Gastroesophageal sphincter (tissue), 4 donors: Measurements from ENCODE around the gene VWA3B. TPM values are rescaled to one million over a fixed set of nuclear protein-coding genes. Genes with fewer than 3 reads are reported as not detected.

ENCODE experiments used
- ATAC-seq: fragments of 150-250 bp; one replicate; pipeline ENCODE4 v1.9.1; 2016; ENCODE audit warnings: mild to moderate bottlenecking, moderate library complexity
- H3K27ac ChIP-seq, 4 donors: fragments of 200-600 bp; sonication (generic) in 3 of 4; 1 replicate in 3 of 4; 2 replicates in 1 of 4; pipeline ENCODE4 v1.5.1; 2016 to 2019
- H3K27me3 ChIP-seq: fragments of 200-600 bp; sonication (generic); one replicate; pipeline ENCODE4 v1.5.1; 2019
- H3K36me3 ChIP-seq, 2 donors: fragments of 200-600 bp; sonication (generic); one replicate each; pipeline ENCODE4 v1.5.1; 2019; ENCODE audit warnings: control low read depth in 1 of 2
- H3K4me1 ChIP-seq, 3 donors: fragments of 200-600 bp; sonication (generic); 1 replicate in 2 of 3; 2 replicates in 1 of 3; pipeline ENCODE4 v1.5.1; 2016 to 2019; ENCODE audit warnings: control low read depth in 2 of 3
- H3K4me3 ChIP-seq, 2 donors: fragments of 200-600 bp; sonication (generic); one replicate each; pipeline ENCODE4 v1.5.1; 2019; ENCODE audit warnings: mild to moderate bottlenecking in 1 of 2, moderate library complexity in 1 of 2
- H3K9me3 ChIP-seq, 3 donors: fragments of 200-600 bp; sonication (generic); one replicate each; pipeline ENCODE4 v1.5.1; 2017 to 2019; ENCODE audit warnings: control low read depth in 2 of 3
- CTCF ChIP-seq, 4 experiments: fragments of 200-600 bp in 2 of 4; fragments of 450-650 bp in 2 of 4; sonication (generic) in 1 of 4; IDR thresholded peaks; one replicate each; pipeline ENCODE4 v1.5.1; 2017 to 2019; ENCODE audit warnings: antibody characterized with exemption in 4 of 4, mild to moderate bottlenecking in 2 of 4, moderate library complexity in 2 of 4
- EP300 ChIP-seq: sonication (generic); formaldehyde crosslinking; IDR thresholded peaks from one replicate; pipeline ENCODE4 v1.6.1; 2017; ENCODE audit warnings: antibody characterized with exemption, mild to moderate bottlenecking
- POLR2A ChIP-seq, 2 donors: fragments of 450-650 bp; IDR thresholded peaks; one replicate each; pipeline ENCODE4 v1.6.1; 2017; ENCODE audit warnings: antibody characterized with exemption in 2 of 2, mild to moderate bottlenecking in 2 of 2, moderate library complexity in 1 of 2
- POLR2AphosphoS5 ChIP-seq: sonication (generic); formaldehyde crosslinking; IDR thresholded peaks from one replicate; pipeline ENCODE4 v1.6.1; 2017; ENCODE audit warnings: antibody characterized with exemption
- WGBS, 2 donors: methylation state at CpG; one replicate each; pipeline ENCODE4 v1.1.5; 2018; ENCODE audit warnings: low coverage in 1 of 2; 5-methylcytosine and 5-hydroxymethylcytosine counted together
- total RNA-seq, 4 donors: library from RNA; depleted of rRNA; stranded (reverse); fragments of >200 nt; gene quantifications; one replicate each; pipeline ENCODE4 v1.1.0, GENCODE V29; 2016

Gene VWA3B
- total RNA-seq, 4 donors from 2014 or later: not detected

GRCh38 chr2:98185801-98186200, 98.8 kb downstream of the VWA3B start:
- Histone ChIP-seq H3K9me3 (no peaks in the 10 kb centered on the region), H3K27ac (no peak overlapping the region), H3K27me3 (peaks cover 6% of the 10 kb centered on the region), H3K36me3 (no peaks in the 10 kb centered on the region), H3K4me1 (no peaks in the 10 kb centered on the region), H3K4me3 (no peak overlapping the region)
- no peak for ATAC-seq
- no peak for TF ChIP-seq CTCF (IDR thresholded peaks at IDR 0.05)
- TF ChIP-seq POLR2AphosphoS5: no peak
- TF ChIP-seq POLR2A (IDR thresholded peaks at IDR 0.05): no peak
- TF ChIP-seq EP300: no peak
- 62 to 76% methylated on average over 5 of the region's 5 CpGs for WGBS, 2 donors

- H3K4me3 ChIP-seq: no peak overlapping the region
- 86% methylated on average over 2 of the region's 9 CpGs; no CpG with 5 or more reads in 1 of the 2 donors for WGBS, 2 donors
- H3K9me3 ChIP-seq: no peaks in the 10 kb centered on the region
- TF ChIP-seq POLR2A (IDR thresholded peaks at IDR 0.05): no peak
- H3K4me1 ChIP-seq: no peaks in the 10 kb centered on the region
- no peak for ATAC-seq
- no peak overlapping the region for H3K27ac ChIP-seq
- H3K36me3 ChIP-seq: no peaks in the 10 kb centered on the region
- H3K27me3 ChIP-seq: no peaks in the 10 kb centered on the region
Measured at GRCh38 chr2:98187194-98187593, 100.2 kb downstream of the VWA3B start.

DNA sequence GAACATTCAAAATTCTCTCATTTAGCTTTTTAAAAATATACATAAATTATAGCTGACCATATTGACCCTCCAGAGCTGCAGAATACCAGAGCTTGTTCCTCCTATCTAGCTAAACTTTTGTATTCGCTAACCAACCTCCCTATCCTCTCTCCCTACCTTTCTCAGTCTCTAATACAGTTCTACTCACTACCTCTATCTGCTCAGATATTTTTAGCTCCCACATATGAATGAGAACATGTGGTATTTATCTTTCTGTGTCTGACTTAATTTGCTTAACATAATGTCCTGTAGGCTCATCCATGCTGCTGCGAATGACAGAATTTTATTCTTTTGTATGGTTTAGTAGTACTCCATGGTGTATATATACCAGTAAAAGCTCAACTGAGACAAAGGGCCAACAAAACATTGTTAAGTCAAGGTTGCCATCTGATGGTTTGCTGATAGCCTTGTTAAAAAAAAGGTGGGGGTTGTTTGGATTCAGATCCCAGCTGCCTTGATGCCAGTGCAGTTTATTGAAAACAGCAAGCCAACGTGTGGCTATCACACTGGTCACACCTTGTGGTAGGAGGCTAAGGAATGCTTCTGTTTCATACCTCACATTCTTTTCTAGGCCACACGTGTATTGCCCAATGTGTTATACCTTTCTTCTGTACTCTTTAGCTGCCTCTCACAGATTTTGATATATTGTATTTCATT, 101.5 kb downstream of the VWA3B start:
- no peak for ATAC-seq
- Histone ChIP-seq H3K4me3 (no peak overlapping the region), H3K36me3 (no peaks in the 10 kb centered on the region), H3K4me1 (no peaks in the 10 kb centered on the region), H3K9me3 (no peaks in the 10 kb centered on the region), H3K27me3 (no peaks in the 10 kb centered on the region), H3K27ac (no peak overlapping the region)
- TF ChIP-seq CTCF (IDR thresholded peaks at IDR 0.05) (peak in 1 of 4 experiments; percentile 11), EP300 (no peak)
- 71 to 80% methylated on average over 3 to 4 of the region's 4 CpGs for WGBS, 2 donors

- TF ChIP-seq CTCF (IDR thresholded peaks at IDR 0.05) (no peak), POLR2AphosphoS5 (no peak), POLR2A (IDR thresholded peaks at IDR 0.05) (no peak), EP300 (no peak)
- no peak for ATAC-seq
- Histone ChIP-seq H3K27me3 (no peaks in the 10 kb centered on the region), H3K27ac (no peak overlapping the region), H3K4me3 (no peak overlapping the region), H3K9me3 (no peaks in the 10 kb centered on the region), H3K36me3 (no peaks in the 10 kb centered on the region), H3K4me1 (no peaks in the 10 kb centered on the region)
- WGBS, 2 donors: 43 to 44% methylated on average over 4 to 5 of the region's 5 CpGs
Measured at GRCh38 chr2:98191883-98192282, 104.9 kb downstream of the VWA3B start.

- H3K27ac ChIP-seq: no peak overlapping the region
- H3K4me3 ChIP-seq: no peak overlapping the region
- H3K9me3 ChIP-seq: no peaks in the 10 kb centered on the region
- ATAC-seq: no peak
- no peaks in the 10 kb centered on the region for H3K27me3 ChIP-seq
- no peaks in the 10 kb centered on the region for H3K36me3 ChIP-seq
- TF ChIP-seq POLR2AphosphoS5 (no peak), EP300 (no peak), CTCF (IDR thresholded peaks at IDR 0.05) (no peak), POLR2A (IDR thresholded peaks at IDR 0.05) (no peak)
- no peaks in the 10 kb centered on the region for H3K4me1 ChIP-seq
- WGBS, 2 donors: 59 to 90% methylated on average over 1 of the region's 1 CpG
Measured at GRCh38 chr2:98201576-98201975, 114.6 kb downstream of the VWA3B start.
